A549 (cell line): ENCODE measurements around the gene ICOS.

ENCODE experiments used
- CEBPB ChIP-seq, 2 experiments: fragments of >200 bp in 1 of 2; sonication (Bioruptor Twin) in 1 of 2; formaldehyde crosslinking in 1 of 2; IDR thresholded peaks; 2 replicates each; pipeline ENCODE4 v1.6.1; 2012 to 2016
- POLR2A ChIP-seq: IDR thresholded peaks from 2 replicates; pipeline ENCODE4 v1.6.1; 2012; ENCODE audit warnings: mild to moderate bottlenecking, low read length
- RCOR1 ChIP-seq: fragments of 150-350 bp; IDR thresholded peaks from 2 replicates; pipeline ENCODE4 v1.6.1; 2014; ENCODE audit warnings: antibody characterized with exemption, low read length, low read depth
- TP53 ChIP-seq: fragments of 250-450 bp; sonication (Bioruptor Pico); IDR thresholded peaks from 2 replicates; pipeline ENCODE4 v1.5.0; 2021; ENCODE audit warnings: mild to moderate bottlenecking, moderate library complexity
- TF ChIP-seq, protein P1 (sequence below): fragments of >200 bp; sonication (Bioruptor Twin); formaldehyde crosslinking; IDR thresholded peaks from 3 replicates; pipeline ENCODE4 v1.5.1; 2016

DNA sequence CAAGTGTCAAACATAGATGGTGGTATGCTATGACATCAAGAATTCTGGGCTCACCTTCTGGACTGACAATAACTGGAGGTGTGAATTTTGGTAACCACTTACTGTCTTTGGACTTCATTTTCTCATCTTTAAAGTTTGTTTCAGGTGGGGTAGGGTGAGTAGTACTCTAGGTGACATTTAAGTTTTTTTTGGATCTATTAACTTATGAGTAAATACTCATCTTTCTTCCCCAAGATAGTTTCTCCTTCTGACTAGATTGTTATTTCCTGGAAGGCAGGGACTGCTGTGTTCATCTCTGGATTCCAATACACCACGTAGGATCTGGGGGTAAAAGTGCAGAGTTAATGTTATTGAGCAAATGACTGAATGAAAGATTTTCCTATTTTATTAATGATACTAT, 55.9 kb downstream of the ICOS start:
- TF ChIP-seq TP53 (CRISPR knock-in tag) (no peak), RCOR1 (no peak), CEBPB (IDR thresholded peaks at IDR 0.05) (no peak), POLR2A (no peak)
- TF ChIP-seq, protein P1, sequence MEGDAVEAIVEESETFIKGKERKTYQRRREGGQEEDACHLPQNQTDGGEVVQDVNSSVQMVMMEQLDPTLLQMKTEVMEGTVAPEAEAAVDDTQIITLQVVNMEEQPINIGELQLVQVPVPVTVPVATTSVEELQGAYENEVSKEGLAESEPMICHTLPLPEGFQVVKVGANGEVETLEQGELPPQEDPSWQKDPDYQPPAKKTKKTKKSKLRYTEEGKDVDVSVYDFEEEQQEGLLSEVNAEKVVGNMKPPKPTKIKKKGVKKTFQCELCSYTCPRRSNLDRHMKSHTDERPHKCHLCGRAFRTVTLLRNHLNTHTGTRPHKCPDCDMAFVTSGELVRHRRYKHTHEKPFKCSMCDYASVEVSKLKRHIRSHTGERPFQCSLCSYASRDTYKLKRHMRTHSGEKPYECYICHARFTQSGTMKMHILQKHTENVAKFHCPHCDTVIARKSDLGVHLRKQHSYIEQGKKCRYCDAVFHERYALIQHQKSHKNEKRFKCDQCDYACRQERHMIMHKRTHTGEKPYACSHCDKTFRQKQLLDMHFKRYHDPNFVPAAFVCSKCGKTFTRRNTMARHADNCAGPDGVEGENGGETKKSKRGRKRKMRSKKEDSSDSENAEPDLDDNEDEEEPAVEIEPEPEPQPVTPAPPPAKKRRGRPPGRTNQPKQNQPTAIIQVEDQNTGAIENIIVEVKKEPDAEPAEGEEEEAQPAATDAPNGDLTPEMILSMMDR = no peak
